ENCODE measurements around the gene ATP2B2. TPM values are rescaled to one million over a fixed set of nuclear protein-coding genes. Genes with fewer than 3 reads are reported as not detected.

The ATP2B2 gene
- polyA plus RNA-seq, 3 donors: not detected

- peaks cover 0 to 6% of the 10 kb centered on the region in 2 donors for H3K27me3 ChIP-seq (ENCODE audit: control insufficient read depth in 2 of 2, insufficient read depth in 2 of 2, low read length in 2 of 2)
- H3K27ac Mint-ChIP-seq: no peak overlapping the region
- peaks cover 7 to 22% (median 11%) of the 10 kb centered on the region in 3 donors for H3K27me3 Mint-ChIP-seq (ENCODE audit: low read depth in 3 of 3)
- H2AFZ ChIP-seq (ENCODE audit: insufficient read depth, low read depth, low read length, poor library complexity, severe bottlenecking): no peak overlapping the region
- intact Hi-C loops (cut with micrococcal nuclease): no loop called here
- WGBS (ENCODE audit: insufficient coverage): 66% methylated on average over 5 of the region's 13 CpGs
- no peaks in the 10 kb centered on the region for H3K4me1 ChIP-seq (ENCODE audit: control insufficient read depth in 1 of 2, insufficient read depth in 2 of 2, low read length in 2 of 2)
- H3K4me3 Mint-ChIP-seq: no peak overlapping the region
- H3K79me2 ChIP-seq (ENCODE audit: insufficient read depth, low read length): no peaks in the 10 kb centered on the region
- H3K4me1 Mint-ChIP-seq: peaks cover 5% of the 10 kb centered on the region
- no peaks in the 10 kb centered on the region for H3K9me3 Mint-ChIP-seq
- H3K4me2 ChIP-seq (replicated peaks; ENCODE audit: extremely low read depth, low read length, poor library complexity, severe bottlenecking): no peak overlapping the region
- no peaks in the 10 kb centered on the region for H4K20me1 ChIP-seq (ENCODE audit: insufficient read depth, low read length)
- H3K9ac ChIP-seq (ENCODE audit: insufficient read depth, low read length, poor library complexity, severe bottlenecking): no peak overlapping the region
- DNase-seq: no peak
- H3K36me3 Mint-ChIP-seq: no peaks in the 10 kb centered on the region
- H3K27ac ChIP-seq (ENCODE audit: low read depth in 1 of 2, low read length in 2 of 2): no peak overlapping the region
- H3K9me3 ChIP-seq (replicated peaks in 1 of 2; ENCODE audit: control insufficient read depth in 1 of 2, insufficient read depth in 1 of 2, low read length in 2 of 2): no peaks in the 10 kb centered on the region
- H3K36me3 ChIP-seq (replicated peaks in 1 of 2; ENCODE audit: control insufficient read depth in 1 of 2, insufficient read depth in 2 of 2, low read length in 2 of 2): no peaks in the 10 kb centered on the region
- TF ChIP-seq, protein P1, sequence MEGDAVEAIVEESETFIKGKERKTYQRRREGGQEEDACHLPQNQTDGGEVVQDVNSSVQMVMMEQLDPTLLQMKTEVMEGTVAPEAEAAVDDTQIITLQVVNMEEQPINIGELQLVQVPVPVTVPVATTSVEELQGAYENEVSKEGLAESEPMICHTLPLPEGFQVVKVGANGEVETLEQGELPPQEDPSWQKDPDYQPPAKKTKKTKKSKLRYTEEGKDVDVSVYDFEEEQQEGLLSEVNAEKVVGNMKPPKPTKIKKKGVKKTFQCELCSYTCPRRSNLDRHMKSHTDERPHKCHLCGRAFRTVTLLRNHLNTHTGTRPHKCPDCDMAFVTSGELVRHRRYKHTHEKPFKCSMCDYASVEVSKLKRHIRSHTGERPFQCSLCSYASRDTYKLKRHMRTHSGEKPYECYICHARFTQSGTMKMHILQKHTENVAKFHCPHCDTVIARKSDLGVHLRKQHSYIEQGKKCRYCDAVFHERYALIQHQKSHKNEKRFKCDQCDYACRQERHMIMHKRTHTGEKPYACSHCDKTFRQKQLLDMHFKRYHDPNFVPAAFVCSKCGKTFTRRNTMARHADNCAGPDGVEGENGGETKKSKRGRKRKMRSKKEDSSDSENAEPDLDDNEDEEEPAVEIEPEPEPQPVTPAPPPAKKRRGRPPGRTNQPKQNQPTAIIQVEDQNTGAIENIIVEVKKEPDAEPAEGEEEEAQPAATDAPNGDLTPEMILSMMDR (IDR thresholded peaks at IDR 0.05): no peak
- H3K4me3 ChIP-seq (replicated peaks in 1 of 3; ENCODE audit: low read depth in 2 of 3, low read length in 3 of 3): no peak overlapping the region
These were observed 36.6 kb downstream of the ATP2B2 start for GRCh38 chr3:10468613-10469354.

GRCh38 chr3:10467904-10468612, 37.3 kb downstream of the ATP2B2 start:
- peaks cover 0 to 6% of the 10 kb centered on the region in 2 donors for H3K27me3 ChIP-seq (ENCODE audit: control insufficient read depth in 2 of 2, insufficient read depth in 2 of 2, low read length in 2 of 2)
- Mint-ChIP-seq H3K27me3 (ENCODE audit: low read depth in 3 of 3) (peaks cover 7 to 22% (median 10%) of the 10 kb centered on the region in 3 donors), H3K9me3 (no peaks in the 10 kb centered on the region), H3K36me3 (no peaks in the 10 kb centered on the region), H3K4me1 (peaks cover 5% of the 10 kb centered on the region), H3K27ac (no peak overlapping the region), H3K4me3 (no peak overlapping the region)
- TF ChIP-seq, protein P1 (IDR thresholded peaks at IDR 0.05): no peak
- H3K79me2 ChIP-seq (ENCODE audit: insufficient read depth, low read length): no peaks in the 10 kb centered on the region
- no peaks in the 10 kb centered on the region for H3K36me3 ChIP-seq (replicated peaks in 1 of 2; ENCODE audit: control insufficient read depth in 1 of 2, insufficient read depth in 2 of 2, low read length in 2 of 2)
- H3K4me1 ChIP-seq (ENCODE audit: control insufficient read depth in 1 of 2, insufficient read depth in 2 of 2, low read length in 2 of 2): no peaks in the 10 kb centered on the region
- H2AFZ ChIP-seq (ENCODE audit: insufficient read depth, low read depth, low read length, poor library complexity, severe bottlenecking): no peak overlapping the region
- H3K4me2 ChIP-seq (replicated peaks; ENCODE audit: extremely low read depth, low read length, poor library complexity, severe bottlenecking): no peak overlapping the region
- no peak overlapping the region for H3K4me3 ChIP-seq (replicated peaks in 1 of 3; ENCODE audit: low read depth in 2 of 3, low read length in 3 of 3)
- no peaks in the 10 kb centered on the region for H4K20me1 ChIP-seq (ENCODE audit: insufficient read depth, low read length)
- H3K9ac ChIP-seq (ENCODE audit: insufficient read depth, low read length, poor library complexity, severe bottlenecking): no peak overlapping the region
- WGBS (ENCODE audit: insufficient coverage): 86% methylated on average over 7 of the region's 11 CpGs
- H3K9me3 ChIP-seq (replicated peaks in 1 of 2; ENCODE audit: control insufficient read depth in 1 of 2, insufficient read depth in 1 of 2, low read length in 2 of 2): no peaks in the 10 kb centered on the region
- no peak overlapping the region for H3K27ac ChIP-seq (ENCODE audit: low read depth in 1 of 2, low read length in 2 of 2)
- intact Hi-C loops (cut with micrococcal nuclease): no loop called here
- DNase-seq: no peak
